GM12878 (cell line): ENCODE data around the gene ABR. TPM values are rescaled to one million over a fixed set of nuclear protein-coding genes. Genes with fewer than 3 reads are reported as not detected.

Experiments
- ATAC-seq: fragments of 200-7000 bp; cut with Tn5 transposase; 3 replicates; pipeline ENCODE4 v1.9.1; 2020; ENCODE audit warnings: mild to moderate bottlenecking, moderate library complexity
- BruUV-seq: library from RNA; stranded (reverse); fragments of 400-500 nt; replicated peaks from 2 replicates; lab custom pipeline; 2021; lab: Mats Ljungman, UMichigan
- CTCF ChIA-PET: fragments of 300-600 bp; sonication (Branson Sonifier 250); formaldehyde crosslinking; extraction: SDS; loops from one replicate; lab custom pipeline; 2021; ENCODE audit warnings: inconsistent platforms; lab: Yijun Ruan, JAX
- POLR2A ChIA-PET: fragments of 350-600 bp; formaldehyde crosslinking; extraction: SDS; loops from one replicate; lab custom pipeline; 2021; ENCODE audit warnings: inconsistent platforms; lab: Charles Lee
- RAD21 ChIA-PET: fragments of 300-600 bp; sonication (Branson Sonifier 250); formaldehyde crosslinking; loops from one replicate; lab custom pipeline; 2023; ENCODE audit warnings: antibody characterized with exemption; ENCODE audit not compliant: unreplicated experiment; lab: Charles Lee
- SMC1A ChIA-PET: fragments of 300-600 bp; sonication (Branson Sonifier 250); formaldehyde crosslinking; loops from one replicate; lab custom pipeline; 2023; ENCODE audit not compliant: unreplicated experiment, uncharacterized antibody; lab: Charles Lee
- DNase-seq: peaks from one replicate; pipeline ENCODE4 v3.0.0-alpha.2; 2011; ENCODE audit warnings: low read depth, low spot score
- FAIRE-seq: peaks from 3 replicates; lab custom pipeline; 2011; peaks lifted over from hg19 to GRCh38; lab: Jason Lieb, UNC
- H2AFZ ChIP-seq: 2 replicates; pipeline ENCODE4 v1.6.0; 2011; ENCODE audit warnings: low read depth, low read length, control low read depth; ENCODE audit not compliant: control insufficient read depth
- H3K27ac ChIP-seq: 2 replicates; pipeline ENCODE4 v1.5.1; 2011; ENCODE audit warnings: control low read depth; ENCODE audit not compliant: control insufficient read depth, insufficient read depth
- H3K27me3 ChIP-seq, 2 experiments: replicated peaks in 1 of 2; 2 replicates each; pipeline versions ENCODE4 v1.6.0 to v1.6.1; 2011; ENCODE audit warnings: low read length in 1 of 2; ENCODE audit not compliant: control insufficient read depth in 2 of 2, insufficient read depth in 2 of 2
- H3K36me3 ChIP-seq, 2 experiments: 2 replicates each; pipeline ENCODE4 v1.5.1; 2011; ENCODE audit warnings: low read length in 1 of 2; ENCODE audit not compliant: control insufficient read depth in 2 of 2, insufficient read depth in 2 of 2
- H3K4me1 ChIP-seq: 2 replicates; pipeline ENCODE4 v1.6.1; 2011; ENCODE audit warnings: mild to moderate bottlenecking, low read length, moderate library complexity, mixed read lengths; ENCODE audit not compliant: control insufficient read depth, insufficient read depth
- H3K4me2 ChIP-seq: 2 replicates; pipeline ENCODE4 v1.6.0; 2011; ENCODE audit warnings: control low read depth; ENCODE audit not compliant: control insufficient read depth, insufficient read depth
- H3K4me3 ChIP-seq: fragments of 200-600 bp; sonication (generic); 2 replicates; pipeline ENCODE4 v1.5.1; 2016
- H3K79me2 ChIP-seq: 2 replicates; pipeline ENCODE4 v1.6.0; 2011; ENCODE audit warnings: low read length; ENCODE audit not compliant: control insufficient read depth, insufficient read depth
- H3K9ac ChIP-seq: 2 replicates; pipeline ENCODE4 v1.8.0; 2011; ENCODE audit warnings: low read length, control low read depth, mixed read lengths; ENCODE audit not compliant: control insufficient read depth, insufficient read depth
- H3K9me3 ChIP-seq: replicated peaks from 3 replicates; pipeline ENCODE4 v1.5.1; 2011; ENCODE audit warnings: mild to moderate bottlenecking, low read length; ENCODE audit not compliant: control insufficient read depth, insufficient read depth
- H4K20me1 ChIP-seq: 2 replicates; pipeline ENCODE4 v1.6.0; 2011; ENCODE audit not compliant: control insufficient read depth, insufficient read depth
- CHD4 ChIP-seq: fragments of 200-600 bp; sonication (generic); IDR thresholded peaks from 2 replicates; pipeline ENCODE4 v1.6.1; 2016; ENCODE audit warnings: mild to moderate bottlenecking
- E2F4 ChIP-seq: IDR thresholded peaks from 2 replicates; pipeline ENCODE4 v1.6.1; 2012; ENCODE audit warnings: low read depth, low read length, improper control_type of control experiment
- MYC ChIP-seq: IDR thresholded peaks from 2 replicates; pipeline ENCODE4 v1.6.1; 2011; ENCODE audit warnings: mild to moderate bottlenecking, low read length, moderate library complexity, inconsistent platforms; ENCODE audit not compliant: insufficient read depth, insufficient replicate concordance, insufficient read length, severe bottlenecking
- RFX5 ChIP-seq: IDR thresholded peaks from 2 replicates; pipeline ENCODE4 v1.6.1; 2011; ENCODE audit warnings: low read depth, low read length, improper control_type of control experiment
- SIX5 ChIP-seq: IDR thresholded peaks from 2 replicates; pipeline ENCODE4 v1.6.1; 2011; ENCODE audit warnings: mild to moderate bottlenecking, low read depth, low read length, moderate library complexity; ENCODE audit not compliant: severe bottlenecking
- SMC3 ChIP-seq: IDR thresholded peaks from 2 replicates; pipeline ENCODE4 v1.6.1; 2011; ENCODE audit warnings: low read length, improper control_type of control experiment, borderline replicate concordance
- ZNF217 ChIP-seq: fragments of 450-650 bp; IDR thresholded peaks from 2 replicates; pipeline ENCODE4 v1.6.1; 2017; ENCODE audit warnings: antibody characterized with exemption, mild to moderate bottlenecking
- WGBS: methylation state at CpG from one replicate; pipeline ENCODE4 v1.1.6; 2016; ENCODE audit warnings: low lambda C conversion rate; ENCODE audit not compliant: insufficient replicate concordance, insufficient coverage; ENCODE audit errors: missing lambda C conversion rate; 5-methylcytosine and 5-hydroxymethylcytosine counted together
- in situ Hi-C: fragments of 300-500 bp; cut with MboI; formaldehyde crosslinking; loops from 9 replicates; pipeline ENCODE4 v1.14.3; 2018; ENCODE audit warnings: mixed read lengths
- intact Hi-C: fragments of 100-400 bp; cut with micrococcal nuclease; formaldehyde crosslinking; loops from one replicate; pipeline ENCODE4 v1.14.2; 2022; ENCODE audit not compliant: unreplicated experiment
- polyA plus RNA-seq, 11 experiments: library from polyadenylated mRNA; depleted of rRNA in 4 of 11; unstranded in 6 of 11; stranded (reverse) in 5 of 11; fragments of >200 nt; fragmentation: Nextera tagmentation in 4 of 11; fragmentation: Illumina TruSeq in 1 of 11; extraction: Ambion mirVana in 4 of 11; extraction: Trizol in 1 of 11; gene quantifications; 1 replicate in 1 of 11; 2 replicates in 10 of 11; pipeline versions ENCODE4 v1.2.1 to v1.2.3, GENCODE V29; 2011 to 2016; ENCODE audit warnings: inconsistent platforms in 2 of 11, missing spikeins in 2 of 11, low read depth in 1 of 11
- total RNA-seq, 4 experiments: library from RNA; depleted of rRNA in 3 of 4; stranded (reverse); fragments of >200 nt in 3 of 4; fragmentation: Illumina TruSeq in 1 of 4; extraction: Trizol in 1 of 4; gene quantifications; 2 replicates each; pipeline versions ENCODE4 v1.2.1 to v1.2.3, GENCODE V29; 2013 to 2021
- TF ChIP-seq, protein P1 (sequence below): fragments of 450-650 bp; IDR thresholded peaks from 2 replicates; pipeline ENCODE4 v1.6.1; 2018; ENCODE audit warnings: borderline replicate concordance, mild to moderate bottlenecking; ENCODE audit not compliant: partially characterized antibody

ABR gene
- total and polyA plus RNA-seq, 10 of the 15 experiments (the other 5 are each of a cell fraction or from before 2014, with no cell fraction given), result 1.4 to 112 (median 30.0) TPM

GRCh38 chr17:964876-965275 is 214.9 kb downstream of the ABR start:
- H3K4me1 ChIP-seq, result no peaks in the 10 kb centered on the region
- no peaks in the 10 kb centered on the region for H3K36me3 ChIP-seq
- ATAC-seq, result no peak
- TF ChIP-seq CHD4 (no peak), ZNF217 (no peak), MYC (no peak), RFX5 (no peak), SMC3 (no peak), SIX5 (no peak), E2F4 (no peak)
- TF ChIP-seq, protein P1, sequence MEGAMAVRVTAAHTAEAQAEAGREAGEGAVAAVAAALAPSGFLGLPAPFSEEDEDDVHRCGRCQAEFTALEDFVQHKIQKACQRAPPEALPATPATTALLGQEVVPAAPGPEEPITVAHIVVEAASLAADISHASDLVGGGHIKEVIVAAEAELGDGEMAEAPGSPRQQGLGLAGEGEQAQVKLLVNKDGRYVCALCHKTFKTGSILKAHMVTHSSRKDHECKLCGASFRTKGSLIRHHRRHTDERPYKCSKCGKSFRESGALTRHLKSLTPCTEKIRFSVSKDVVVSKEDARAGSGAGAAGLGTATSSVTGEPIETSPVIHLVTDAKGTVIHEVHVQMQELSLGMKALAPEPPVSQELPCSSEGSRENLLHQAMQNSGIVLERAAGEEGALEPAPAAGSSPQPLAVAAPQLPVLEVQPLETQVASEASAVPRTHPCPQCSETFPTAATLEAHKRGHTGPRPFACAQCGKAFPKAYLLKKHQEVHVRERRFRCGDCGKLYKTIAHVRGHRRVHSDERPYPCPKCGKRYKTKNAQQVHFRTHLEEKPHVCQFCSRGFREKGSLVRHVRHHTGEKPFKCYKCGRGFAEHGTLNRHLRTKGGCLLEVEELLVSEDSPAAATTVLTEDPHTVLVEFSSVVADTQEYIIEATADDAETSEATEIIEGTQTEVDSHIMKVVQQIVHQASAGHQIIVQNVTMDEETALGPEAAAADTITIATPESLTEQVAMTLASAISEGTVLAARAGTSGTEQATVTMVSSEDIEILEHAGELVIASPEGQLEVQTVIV, result no peak
- in situ Hi-C loops, result no loop called here
- POLR2A ChIA-PET, result interaction anchor here (0.5 kb wide), 1 partner anchor 25 kb away, joined by 4 read pairs; no protein-coding TSS in a partner anchor
- no peak overlapping the region for H3K4me2 ChIP-seq
- FAIRE-seq, result no peak
- no peak overlapping the region for H2AFZ ChIP-seq
- H3K27me3 ChIP-seq, result peaks cover 0 to 2% of the 10 kb centered on the region in 2 experiments; a peak in 1 of 4 replicates
- H3K27ac ChIP-seq, result no peak overlapping the region
- no peaks in the 10 kb centered on the region for H4K20me1 ChIP-seq
- no peak overlapping the region for H3K9ac ChIP-seq
- no TSS peak for BruUV-seq
- H3K4me3 ChIP-seq, result no peak overlapping the region
- SMC1A ChIA-PET, result no interaction called here
- WGBS, result 59% methylated on average over 14 of the region's 14 CpGs
- no peak for DNase-seq
- no peaks in the 10 kb centered on the region for H3K79me2 ChIP-seq
- RAD21 ChIA-PET, result no interaction called here
- intact Hi-C loops, result no loop called here
- CTCF ChIA-PET, result no interaction called here
- H3K9me3 ChIP-seq, result no peaks in the 10 kb centered on the region
